ENCODE results near the gene THBS1.
A peak's percentile ranks its signal among the peaks of the same experiment; 100 is the strongest.

The THBS1 gene

GRCh38 chr15:39609166-39609916 is 28.5 kb downstream of the THBS1 start:
- no peak for FAIRE-seq

GRCh38 chr15:39610665-39611064 is 29.8 kb downstream of the THBS1 start:
- FAIRE-seq, result no peak

GRCh38 chr15:39613271-39613670 is 32.4 kb downstream of the THBS1 start:
- no peak for FAIRE-seq

- FAIRE-seq, result no peak
These were observed 33.0 kb downstream of the THBS1 start for GRCh38 chr15:39613861-39614260.

- FAIRE-seq, result no peak
These were observed 36.0 kb downstream of the THBS1 start for GRCh38 chr15:39616731-39617455.

GRCh38 chr15:39618063-39618823 is 37.4 kb downstream of the THBS1 start:
- no peak for FAIRE-seq

GRCh38 chr15:39621210-39621609 is 40.3 kb downstream of the THBS1 start:
- no peak for FAIRE-seq

GRCh38 chr15:39621976-39622375 is 41.1 kb downstream of the THBS1 start:
- FAIRE-seq, result no peak

GRCh38 chr15:39622660-39623516 is 42.0 kb downstream of the THBS1 start:
- no peak for FAIRE-seq

- no peak for FAIRE-seq
These were observed 42.7 kb downstream of the THBS1 start for GRCh38 chr15:39623529-39623931.

GRCh38 chr15:39624806-39625205 is 43.9 kb downstream of the THBS1 start:
- FAIRE-seq, result peak; percentile 15

- FAIRE-seq, result no peak
These were observed 44.6 kb downstream of the THBS1 start for GRCh38 chr15:39625451-39625850.

- FAIRE-seq, result no peak
These were observed 45.0 kb downstream of the THBS1 start for GRCh38 chr15:39625856-39626255.

- FAIRE-seq, result no peak
These were observed 46.7 kb downstream of the THBS1 start for GRCh38 chr15:39627451-39628143.

GRCh38 chr15:39628144-39628508 is 47.2 kb downstream of the THBS1 start:
- FAIRE-seq, result no peak

GRCh38 chr15:39628546-39629257 is 47.8 kb downstream of the THBS1 start:
- no peak for FAIRE-seq

- FAIRE-seq, result no peak
These were observed 48.5 kb downstream of the THBS1 start for GRCh38 chr15:39629371-39629770.

- FAIRE-seq, result no peak
These were observed 49.0 kb downstream of the THBS1 start for GRCh38 chr15:39629906-39630305.

GRCh38 chr15:39631357-39631756 is 50.5 kb downstream of the THBS1 start:
- FAIRE-seq, result no peak

- FAIRE-seq, result no peak
These were observed 57.2 kb downstream of the THBS1 start for GRCh38 chr15:39638041-39638440.

- no peak for FAIRE-seq
These were observed 58.2 kb downstream of the THBS1 start for GRCh38 chr15:39639037-39639436.
